ENCODE measurements around the gene GPR107.
A peak's percentile ranks its signal among the peaks of the same experiment; 100 is the strongest.
"Not testable (repeated sequence)": the region's sequence is repeated elsewhere in the genome, so short reads cannot be mapped to it uniquely, and the experiment has no call there.

The GPR107 gene

DNA sequence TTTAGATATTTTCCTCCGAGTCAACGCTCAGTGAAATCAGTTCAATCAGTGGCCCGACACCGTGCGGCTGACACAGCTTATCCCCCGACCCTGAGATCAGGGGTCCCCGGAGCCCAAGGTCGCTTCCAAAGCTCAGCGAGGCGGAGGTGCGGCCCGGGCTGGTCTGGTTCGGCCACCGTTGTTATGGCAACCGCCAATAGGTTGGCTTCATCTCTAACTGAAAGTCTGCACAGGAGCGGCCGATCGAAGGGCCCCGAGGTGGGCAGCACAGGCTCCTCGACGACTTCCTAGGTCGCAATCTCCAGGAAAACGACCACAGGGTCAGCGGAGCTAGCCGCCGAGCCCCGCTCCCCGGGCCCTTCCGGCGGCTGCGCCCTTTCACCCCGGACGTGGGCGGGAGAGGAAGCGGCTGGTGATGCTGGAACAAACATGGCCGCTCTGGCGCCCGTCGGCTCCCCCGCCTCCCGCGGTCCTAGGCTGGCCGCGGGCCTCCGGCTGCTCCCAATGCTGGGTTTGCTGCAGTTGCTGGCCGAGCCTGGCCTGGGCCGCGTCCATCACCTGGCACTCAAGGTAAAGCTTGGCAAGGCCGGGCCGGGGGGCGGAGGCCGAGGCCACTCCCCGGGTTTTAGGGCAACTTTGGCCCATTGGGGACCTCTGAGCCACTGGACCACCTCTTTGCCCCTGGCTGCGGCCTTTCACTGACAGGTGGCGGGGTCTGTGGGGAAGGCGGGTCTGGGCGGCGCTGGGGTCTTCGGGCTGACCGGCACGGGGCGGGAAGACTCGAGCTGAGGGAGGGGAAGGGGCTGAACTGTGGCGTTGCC lies at the start of gene GPR107:
Gene GPR107, plus strand, starts transcription at position 403 of the 821 bp plus-strand sequence. Its CDS starts 27 bp downstream, at position 430.
- peaks cover 41% of the 10 kb centered on the region for H3K4me1 Mint-ChIP-seq (ENCODE audit: low read depth)
- H3K9me3 Mint-ChIP-seq = no peaks in the 10 kb centered on the region
- H3K4me3 Mint-ChIP-seq = peak within 1 kb of the TSS; percentile 95
- peak; percentile 89 for DNase-seq
- H3K27ac Mint-ChIP-seq = peak within 1 kb of the TSS; percentile 94
- peaks cover 32% of the 10 kb centered on the region for H3K36me3 Mint-ChIP-seq (ENCODE audit: low read depth)
- H3K27me3 Mint-ChIP-seq = no peaks in the 10 kb centered on the region

DNA sequence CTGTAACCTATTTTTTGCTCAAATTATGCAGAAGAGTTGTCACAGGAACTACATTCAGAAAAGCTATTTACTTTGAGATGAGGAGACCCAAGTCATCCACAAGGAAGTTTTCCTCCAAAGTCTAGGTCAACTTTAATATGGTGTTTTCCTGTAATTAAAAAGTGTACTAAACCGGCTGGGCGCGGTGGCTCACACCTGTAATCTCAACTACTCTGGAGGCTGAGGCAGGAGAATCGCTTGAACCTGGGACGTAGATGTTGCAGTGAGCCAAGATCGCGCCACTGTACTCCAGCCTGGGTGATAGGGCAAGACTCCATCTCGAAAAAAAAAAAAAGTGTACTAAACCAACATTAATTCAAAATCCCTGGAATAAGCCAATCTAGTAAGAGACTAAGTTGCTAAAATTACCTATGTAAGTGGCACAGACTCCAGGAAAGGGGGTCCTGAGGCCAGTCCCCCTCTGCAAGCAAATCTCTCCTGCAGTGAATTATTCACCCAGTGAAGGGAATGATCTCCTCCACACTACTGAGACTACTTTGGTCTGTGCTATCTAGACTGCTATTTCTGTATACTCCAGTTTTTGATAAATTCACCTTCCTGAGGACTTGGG lies 49.7 kb upstream of the GPR107 start:
- H3K36me3 Mint-ChIP-seq (ENCODE audit: low read depth) = peaks cover 80% of the 10 kb centered on the region
- H3K27ac Mint-ChIP-seq = peak overlapping the region; percentile 79
- no peak for DNase-seq

DNA sequence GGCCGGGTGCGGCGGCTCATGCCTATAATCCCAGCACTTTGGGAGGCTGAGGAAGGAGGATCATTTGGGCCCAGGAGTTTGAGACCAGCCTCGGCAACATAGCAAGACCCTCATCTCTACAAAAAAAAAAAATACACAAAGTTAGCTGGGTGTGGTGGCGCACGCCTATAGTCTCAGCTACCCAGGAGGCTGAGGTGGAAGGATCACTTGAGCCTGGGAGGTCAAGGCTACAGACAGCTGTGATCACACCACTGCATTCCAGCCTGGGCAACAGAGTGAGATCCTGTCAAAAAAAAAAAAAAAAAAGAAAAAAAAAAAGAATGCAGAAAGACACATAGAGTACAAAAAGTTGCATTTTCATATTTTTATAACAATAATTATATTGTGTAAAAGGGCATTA lies 46.8 kb upstream of the GPR107 start:
- Mint-ChIP-seq H3K27ac (peak overlapping the region; percentile 92), H3K4me1 (ENCODE audit: low read depth) (peaks cover 83% of the 10 kb centered on the region), H3K4me3 (peak overlapping the region; percentile 42), H3K36me3 (ENCODE audit: low read depth) (peaks cover 80% of the 10 kb centered on the region)
- H3K27me3 Mint-ChIP-seq, H3K9me3 Mint-ChIP-seq: not testable (repeated sequence)
- peak; percentile 24 for DNase-seq

More for the DNA sequence above, 49.7 kb upstream of the GPR107 start:
- no peaks in the 10 kb centered on the region for H3K9me3 Mint-ChIP-seq
- H3K4me3 Mint-ChIP-seq = no peak overlapping the region
- peaks cover 77% of the 10 kb centered on the region for H3K4me1 Mint-ChIP-seq (ENCODE audit: low read depth)
- H3K27me3 Mint-ChIP-seq = no peaks in the 10 kb centered on the region

DNA sequence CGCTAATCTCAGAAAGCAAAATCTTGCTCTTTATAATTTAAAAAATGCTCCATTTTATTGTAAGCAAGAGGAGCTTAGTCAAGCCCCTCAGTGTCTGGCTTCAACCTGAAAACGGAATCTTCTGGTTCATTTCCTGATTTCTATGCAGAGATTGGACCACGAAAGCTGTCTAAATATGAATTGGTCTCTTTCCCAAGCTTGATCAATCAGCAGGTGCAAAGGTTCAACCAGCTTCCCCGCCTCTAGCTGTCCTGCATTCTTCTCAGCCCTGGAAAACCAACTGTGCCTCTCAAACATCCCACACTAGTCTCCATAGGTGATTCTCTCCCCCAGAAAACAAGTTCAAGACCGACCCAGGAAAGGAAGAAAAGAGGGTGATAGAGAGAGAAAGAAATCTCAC lies 45.2 kb upstream of the GPR107 start:
- peak overlapping the region; percentile 92 for H3K27ac Mint-ChIP-seq
- peak overlapping the region; percentile 8 for H3K4me3 Mint-ChIP-seq
- peaks cover 83% of the 10 kb centered on the region for H3K4me1 Mint-ChIP-seq (ENCODE audit: low read depth)
- H3K27me3 Mint-ChIP-seq = no peaks in the 10 kb centered on the region
- peaks cover 80% of the 10 kb centered on the region for H3K36me3 Mint-ChIP-seq (ENCODE audit: low read depth)
- DNase-seq = peak; percentile 16
- peaks cover 3% of the 10 kb centered on the region for H3K9me3 Mint-ChIP-seq

DNA sequence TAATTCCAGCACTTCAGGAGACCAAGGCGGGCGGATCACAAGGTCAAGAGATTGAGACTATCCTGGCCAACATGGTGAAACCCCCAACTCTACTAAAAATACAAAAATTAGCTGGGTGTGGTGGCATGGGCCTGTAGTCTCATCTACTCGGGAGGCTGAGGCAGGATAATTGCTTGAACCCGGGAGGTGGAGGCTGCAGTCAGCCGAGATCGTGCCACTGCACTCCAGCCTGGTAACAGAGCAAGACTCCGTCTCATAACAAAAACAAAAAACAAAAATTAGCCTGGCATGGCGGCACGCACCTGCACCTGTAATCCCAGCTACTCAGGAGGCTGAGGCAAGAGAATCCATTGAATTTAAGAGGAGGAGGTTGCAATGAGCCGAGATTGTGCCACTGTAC lies 44.2 kb upstream of the GPR107 start:
- peaks cover 76% of the 10 kb centered on the region for H3K36me3 Mint-ChIP-seq (ENCODE audit: low read depth)
- not testable (repeated sequence) for H3K4me3 Mint-ChIP-seq, H3K9me3 Mint-ChIP-seq, H3K27me3 Mint-ChIP-seq
- peaks cover 80% of the 10 kb centered on the region for H3K4me1 Mint-ChIP-seq (ENCODE audit: low read depth)
- peak overlapping the region; percentile 92 for H3K27ac Mint-ChIP-seq
- peak; percentile 28 for DNase-seq

DNA sequence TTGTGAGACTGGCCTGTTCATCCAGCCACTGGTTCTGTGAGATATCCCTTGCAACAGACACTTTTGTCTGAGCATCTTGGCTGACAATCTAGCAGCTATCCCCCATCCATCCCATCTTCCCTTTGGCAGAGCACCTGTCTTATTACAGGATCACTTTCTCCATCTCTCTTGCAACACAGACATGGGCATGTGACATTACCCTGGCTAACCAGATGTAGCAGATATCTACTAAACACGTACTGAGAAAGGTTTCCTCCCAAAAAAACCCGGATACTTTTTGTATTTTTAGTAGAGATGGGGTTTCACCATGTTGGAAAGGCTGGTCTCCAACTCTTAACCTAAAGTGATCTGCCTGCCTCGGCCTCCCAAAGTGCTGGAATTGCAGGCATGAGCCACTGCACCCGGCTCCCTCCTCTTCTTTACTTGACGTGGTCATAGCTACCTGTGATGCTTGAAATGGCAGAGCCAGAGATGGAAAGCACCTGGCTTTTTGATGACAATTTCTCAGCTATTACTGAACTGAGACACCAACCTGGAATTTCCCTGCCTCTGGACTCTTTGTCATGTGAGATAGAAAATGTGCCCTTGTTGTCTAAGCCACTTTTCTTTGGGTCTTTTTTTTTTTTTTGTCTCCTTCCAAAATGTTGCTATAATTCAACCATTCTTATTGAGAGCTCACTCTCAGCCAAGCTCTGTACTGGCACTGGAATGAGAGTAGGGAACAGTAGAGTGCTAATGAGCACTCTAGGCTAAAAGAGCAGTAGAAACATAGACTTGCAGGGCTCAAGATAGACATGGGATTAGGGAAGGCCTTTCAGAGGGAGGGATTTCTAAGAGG lies 43.3 kb upstream of the GPR107 start:
- H3K4me1 Mint-ChIP-seq (ENCODE audit: low read depth) = peaks cover 85% of the 10 kb centered on the region
- H3K9me3 Mint-ChIP-seq = peaks cover 5% of the 10 kb centered on the region
- peak overlapping the region; percentile 92 for H3K27ac Mint-ChIP-seq
- DNase-seq = peak; percentile 54
- peak overlapping the region; percentile 5 for H3K4me3 Mint-ChIP-seq
- peaks cover 82% of the 10 kb centered on the region for H3K36me3 Mint-ChIP-seq (ENCODE audit: low read depth)
- H3K27me3 Mint-ChIP-seq = no peaks in the 10 kb centered on the region

DNA sequence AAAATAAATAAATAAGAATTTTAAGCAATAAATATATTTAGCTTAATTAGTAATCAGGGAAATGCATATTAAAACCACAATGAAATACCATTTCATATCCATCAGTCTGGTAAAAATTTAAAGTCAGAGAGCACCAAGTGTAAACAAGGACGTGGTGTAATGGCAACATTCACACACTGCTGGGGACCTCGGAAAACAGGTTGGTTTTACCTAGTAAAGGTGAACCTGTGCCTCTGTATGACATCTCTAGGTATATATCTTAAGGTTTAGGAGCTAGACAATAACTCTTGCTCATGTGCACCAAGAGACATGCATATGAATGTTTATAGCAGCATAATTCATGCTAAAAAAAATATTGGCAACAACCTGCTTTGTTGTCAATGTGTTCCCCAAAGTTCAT lies 40.4 kb upstream of the GPR107 start:
- peak overlapping the region; percentile 77 for H3K27ac Mint-ChIP-seq
- H3K4me1 Mint-ChIP-seq (ENCODE audit: low read depth) = peaks cover 82% of the 10 kb centered on the region
- H3K36me3 Mint-ChIP-seq (ENCODE audit: low read depth) = peaks cover 79% of the 10 kb centered on the region
- DNase-seq = no peak
- peaks cover 9% of the 10 kb centered on the region for H3K9me3 Mint-ChIP-seq
- no peak overlapping the region for H3K4me3 Mint-ChIP-seq
- H3K27me3 Mint-ChIP-seq = no peaks in the 10 kb centered on the region

DNA sequence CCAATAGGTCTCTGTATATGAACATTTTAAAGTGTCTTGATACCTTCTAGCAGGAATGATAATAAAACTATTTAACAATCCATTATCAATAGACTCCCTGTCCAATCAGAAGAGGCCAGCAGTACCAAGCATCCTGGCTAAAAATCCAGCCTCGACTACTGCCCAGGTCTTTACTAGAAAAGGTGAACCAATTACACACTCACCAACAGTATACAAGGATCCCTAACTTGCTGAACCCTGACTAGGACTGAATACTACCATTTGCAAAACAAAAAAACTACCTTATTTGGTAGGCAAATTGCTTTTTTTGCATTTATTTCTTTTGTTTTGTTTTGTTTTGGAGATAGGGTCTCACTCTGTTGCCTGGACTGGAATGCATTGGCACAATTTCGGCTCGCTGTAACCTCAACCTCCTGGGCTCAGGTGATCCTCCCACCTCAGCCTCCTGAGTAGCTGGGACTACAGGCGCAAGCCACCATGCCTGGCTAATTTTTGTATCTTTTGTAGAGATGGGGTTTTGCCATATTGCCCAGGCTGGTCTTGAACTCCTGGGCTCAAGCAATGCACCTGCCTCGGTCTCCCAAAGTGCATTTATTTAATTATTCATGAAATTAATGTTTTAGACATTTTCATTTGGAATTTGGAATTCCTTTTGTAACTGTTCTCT lies 38.2 kb upstream of the GPR107 start:
- peak overlapping the region; percentile 75 for H3K27ac Mint-ChIP-seq
- H3K4me3 Mint-ChIP-seq = no peak overlapping the region
- peaks cover 79% of the 10 kb centered on the region for H3K36me3 Mint-ChIP-seq (ENCODE audit: low read depth)
- H3K27me3 Mint-ChIP-seq = no peaks in the 10 kb centered on the region
- peaks cover 79% of the 10 kb centered on the region for H3K4me1 Mint-ChIP-seq (ENCODE audit: low read depth)
- DNase-seq = peak; percentile 25
- H3K9me3 Mint-ChIP-seq = peaks cover 9% of the 10 kb centered on the region

DNA sequence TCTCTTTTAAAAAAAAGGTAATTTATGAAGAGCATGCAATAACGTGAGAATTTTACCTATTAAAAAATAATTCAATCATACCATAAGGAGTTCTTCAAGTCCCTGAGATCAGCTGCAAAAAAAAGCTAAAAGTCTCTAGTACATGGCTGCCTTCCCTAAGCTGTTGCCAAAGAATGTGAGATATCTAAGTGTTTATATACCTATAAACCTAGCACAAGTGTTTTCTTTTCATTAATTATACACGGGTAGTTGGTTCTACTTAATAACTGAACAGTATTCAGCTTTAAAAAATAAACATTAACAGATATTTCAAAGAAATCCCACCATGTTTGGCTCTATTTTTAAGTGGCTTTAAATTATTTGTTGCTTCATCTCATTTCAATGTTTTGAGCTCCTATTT lies 36.6 kb upstream of the GPR107 start:
- H3K4me1 Mint-ChIP-seq (ENCODE audit: low read depth) = peaks cover 79% of the 10 kb centered on the region

DNA sequence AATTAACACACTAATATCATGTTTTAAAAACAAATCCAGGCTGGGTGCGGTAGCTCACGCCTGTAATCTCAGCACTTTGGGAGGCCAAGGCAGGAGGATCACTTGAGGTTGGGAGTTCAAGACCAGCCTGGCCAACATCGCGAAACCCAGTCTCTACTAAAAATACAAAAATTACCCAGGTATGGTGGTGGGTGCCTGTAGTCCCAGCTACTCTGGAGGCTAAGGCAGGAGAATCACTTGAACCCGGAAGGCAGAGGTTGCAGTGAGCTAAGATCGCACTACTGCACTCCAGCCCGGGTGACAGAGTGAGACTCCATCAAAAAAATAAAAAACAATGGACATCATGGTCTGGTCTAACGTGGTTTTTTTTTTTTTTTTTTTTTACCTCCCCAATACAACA lies 36.2 kb upstream of the GPR107 start:
- not testable (repeated sequence) for H3K9me3 Mint-ChIP-seq, H3K4me3 Mint-ChIP-seq, H3K27me3 Mint-ChIP-seq
- DNase-seq = peak; percentile 22
- Mint-ChIP-seq H3K36me3 (ENCODE audit: low read depth) (peaks cover 81% of the 10 kb centered on the region), H3K27ac (peak overlapping the region; percentile 99), H3K4me1 (ENCODE audit: low read depth) (peaks cover 79% of the 10 kb centered on the region)

More for the DNA sequence above, 36.6 kb upstream of the GPR107 start:
- Mint-ChIP-seq H3K27me3 (no peaks in the 10 kb centered on the region), H3K27ac (peak overlapping the region; percentile 99), H3K9me3 (peaks cover 9% of the 10 kb centered on the region), H3K36me3 (ENCODE audit: low read depth) (peaks cover 81% of the 10 kb centered on the region), H3K4me3 (peak overlapping the region; percentile 48)
- DNase-seq = no peak

DNA sequence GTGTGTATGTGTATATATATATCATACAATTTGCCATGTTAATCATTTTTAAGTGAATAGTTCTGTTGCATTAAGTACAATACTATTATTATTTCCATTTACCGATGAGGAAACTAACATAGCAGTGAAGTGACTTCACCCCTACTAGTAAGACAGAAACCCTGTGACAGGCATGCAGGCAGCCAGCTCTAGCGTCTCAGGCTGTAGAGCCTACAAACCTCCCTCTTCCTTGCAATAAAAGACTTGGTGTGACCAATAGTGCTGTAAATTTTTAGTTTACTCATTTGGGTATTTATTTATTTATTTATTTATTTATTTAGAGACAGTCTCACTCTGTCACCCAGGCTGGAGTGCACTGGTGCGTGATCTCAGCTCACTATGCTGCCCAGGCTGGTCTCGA lies 35.4 kb upstream of the GPR107 start:
- Mint-ChIP-seq H3K9me3 (peaks cover 6% of the 10 kb centered on the region), H3K4me1 (ENCODE audit: low read depth) (peaks cover 80% of the 10 kb centered on the region), H3K27me3 (no peaks in the 10 kb centered on the region), H3K36me3 (ENCODE audit: low read depth) (peaks cover 82% of the 10 kb centered on the region), H3K4me3 (no peak overlapping the region), H3K27ac (peak overlapping the region; percentile 99)
- DNase-seq = peak; percentile 32

DNA sequence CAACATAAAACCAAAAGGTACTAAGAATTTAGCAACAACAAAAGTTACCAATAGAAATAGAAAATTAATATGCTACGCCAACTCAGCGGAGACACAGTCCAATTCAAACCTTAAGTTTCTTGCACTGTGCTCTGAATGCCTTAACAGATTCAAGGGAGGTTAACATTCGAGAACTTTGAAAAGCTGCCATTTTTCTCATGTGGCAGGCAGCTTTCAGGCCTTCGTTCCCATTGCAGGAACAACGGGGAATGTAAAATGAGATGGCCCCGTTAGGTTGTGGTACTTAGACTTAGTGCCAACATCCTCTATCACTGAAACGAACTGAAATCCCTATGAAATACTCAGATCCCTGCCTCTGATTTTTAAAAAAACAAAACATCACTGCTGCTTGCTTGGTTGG lies 33.1 kb upstream of the GPR107 start:
- Mint-ChIP-seq H3K4me3 (peak overlapping the region; percentile 67), H3K27ac (peak overlapping the region; percentile 99), H3K9me3 (peaks cover 4% of the 10 kb centered on the region), H3K27me3 (no peaks in the 10 kb centered on the region), H3K36me3 (ENCODE audit: low read depth) (peaks cover 81% of the 10 kb centered on the region), H3K4me1 (ENCODE audit: low read depth) (peaks cover 89% of the 10 kb centered on the region)
- no peak for DNase-seq

DNA sequence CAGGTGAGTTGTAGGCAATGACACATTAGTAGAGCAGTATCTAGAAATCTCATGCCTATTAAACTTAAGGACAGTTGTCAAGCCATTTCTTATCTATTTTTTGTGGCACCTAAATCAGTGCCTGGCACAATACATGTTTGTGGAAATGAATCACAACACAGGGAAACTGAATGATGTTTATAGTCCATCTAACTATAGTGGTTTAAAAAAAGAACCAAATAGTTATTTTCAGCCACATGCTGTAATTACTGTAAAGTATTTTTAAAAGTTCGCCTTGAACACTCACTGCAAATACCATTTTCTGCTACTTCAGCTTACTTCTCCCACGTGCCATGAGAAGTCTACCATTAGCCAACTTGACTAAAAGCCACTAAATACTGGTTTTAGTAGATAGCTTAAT lies 32.6 kb upstream of the GPR107 start:
- H3K4me1 Mint-ChIP-seq (ENCODE audit: low read depth) = peaks cover 92% of the 10 kb centered on the region
- H3K27me3 Mint-ChIP-seq = no peaks in the 10 kb centered on the region
- no peak for DNase-seq
- peaks cover 4% of the 10 kb centered on the region for H3K9me3 Mint-ChIP-seq
- H3K36me3 Mint-ChIP-seq (ENCODE audit: low read depth) = peaks cover 84% of the 10 kb centered on the region
- peak overlapping the region; percentile 99 for H3K27ac Mint-ChIP-seq
- peak overlapping the region; percentile 67 for H3K4me3 Mint-ChIP-seq

DNA sequence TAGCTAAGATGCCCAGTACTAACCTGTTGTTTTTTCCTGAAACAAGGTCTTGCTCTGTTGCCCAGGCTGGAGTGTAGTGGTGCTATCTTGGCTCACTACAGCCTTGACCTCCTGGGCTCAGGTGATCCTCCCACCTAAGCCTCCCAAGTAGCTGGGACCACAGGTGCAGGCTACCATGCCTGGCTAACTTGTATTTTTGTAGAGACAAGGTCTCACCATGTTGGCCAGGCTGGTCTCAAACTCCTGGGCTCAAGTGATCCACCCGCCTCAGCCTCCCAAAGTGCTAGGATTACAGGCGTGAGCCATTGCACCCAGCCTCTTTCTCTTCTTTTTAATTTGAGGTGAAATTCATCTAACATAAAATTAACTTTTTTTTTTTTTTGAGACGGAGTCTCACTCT lies 31.9 kb upstream of the GPR107 start:
- Mint-ChIP-seq H3K36me3 (ENCODE audit: low read depth) (peaks cover 84% of the 10 kb centered on the region), H3K4me1 (ENCODE audit: low read depth) (peaks cover 92% of the 10 kb centered on the region), H3K27ac (peak overlapping the region; percentile 99)
- not testable (repeated sequence) for H3K9me3 Mint-ChIP-seq, H3K27me3 Mint-ChIP-seq, H3K4me3 Mint-ChIP-seq, DNase-seq

Data from activated T-cell treated with anti-CD3 and anti-CD28 coated beads, Interleukin-2, amount 50 U/mL, for 24 hours (primary cell).